Ovary (tissue), 9 donors: ENCODE data around the gene CD63. TPM values are rescaled to one million over a fixed set of nuclear protein-coding genes. Genes with fewer than 3 reads are reported as not detected.

ENCODE experiments used
- DNase-seq, 5 donors: peaks; one replicate each; pipeline ENCODE4 v3.0.0-alpha.2; 2019 to 2020
- H3K27ac ChIP-seq, 2 donors: fragments of 200-600 bp; one replicate each; pipeline versions ENCODE4 v1.5.1 to v1.8.0; 2019 to 2022
- H3K27me3 ChIP-seq: fragments of 200-600 bp; one replicate; pipeline ENCODE4 v1.8.0; 2022
- H3K36me3 ChIP-seq: fragments of 200-600 bp; sonication (generic); one replicate; pipeline ENCODE4 v1.5.1; 2019
- H3K4me1 ChIP-seq: one replicate; pipeline ENCODE4 v1.8.1; 2013; ENCODE audit warnings: mild to moderate bottlenecking, moderate library complexity; ENCODE audit not compliant: insufficient read depth
- H3K4me3 ChIP-seq: fragments of 200-600 bp; sonication (generic); one replicate; pipeline ENCODE4 v1.5.1; 2017
- H3K9me3 ChIP-seq, 2 donors: fragments of 200-600 bp in 1 of 2; sonication (generic) in 1 of 2; one replicate each; pipeline versions ENCODE4 v1.5.1 to v1.8.1; 2013 to 2019; ENCODE audit warnings: mild to moderate bottlenecking in 1 of 2, moderate library complexity in 1 of 2
- CTCF ChIP-seq, 3 donors: fragments of 450-650 bp in 2 of 3; fragments of 200-600 bp in 1 of 3; IDR thresholded peaks; one replicate each; pipeline versions ENCODE4 v1.5.1 to v1.8.0; 2016 to 2022; ENCODE audit warnings: antibody characterized with exemption in 3 of 3, mild to moderate bottlenecking in 1 of 3
- EP300 ChIP-seq: sonication (generic); formaldehyde crosslinking; IDR thresholded peaks from one replicate; pipeline ENCODE4 v1.6.1; 2017; ENCODE audit warnings: antibody characterized with exemption
- POLR2A ChIP-seq: fragments of 450-650 bp; IDR thresholded peaks from one replicate; pipeline ENCODE4 v1.6.1; 2017; ENCODE audit warnings: antibody characterized with exemption, mild to moderate bottlenecking, moderate library complexity
- WGBS, 3 donors: extraction: QIAGEN DNeasy Blood & Tissue Kit in 1 of 3; methylation state at CpG; one replicate each; pipeline versions ENCODE4 v1.1.5 to v1.1.7; 2013 to 2017; 5-methylcytosine and 5-hydroxymethylcytosine counted together
- intact Hi-C, 4 donors: fragments of 100-400 bp; cut with DNase I; formaldehyde crosslinking; loops; one replicate each; pipeline versions ENCODE4 v1.11.0 to v1.15.1; 2022 to 2023
- polyA plus RNA-seq, 2 donors: library from polyadenylated mRNA; stranded (reverse); fragments of 200-250 nt in 1 of 2; fragments of 350-450 nt in 1 of 2; fragmentation: Illumina TruSeq in 1 of 2; extraction: RNeasy Lipid Tissue Mini Kit (QIAGEN cat#74804) in 1 of 2; gene quantifications; one replicate each; pipeline ENCODE4 v1.2.3, GENCODE V29; 2013 to 2014
- total RNA-seq, 7 donors: library from RNA; depleted of rRNA in 2 of 7; stranded (reverse); fragments of >200 nt in 2 of 7; fragmentation: NEBNext Ultra II Directional in 3 of 7; extraction: Animal tissue kit (Norgen Biotek cat#: 25700) in 3 of 7; gene quantifications; one replicate each; pipeline versions ENCODE4 v1.1.0 to v1.2.4, GENCODE V29; 2016 to 2023
- donor health status: DM: no; HTN: no; CAD: no; lungs with moderate emphysema.
- donor health status: DM: no; HTN: no; CAD: no.
- donor health status: Bipolar disorder and iron deficiency.
- donor health status: DM: yes; HTN: yes; CAD: no.
- donor health status: DM: no; HTN: no; CAD: no.
- donor health status: DM: yes; HTN: yes; CAD: no.

The CD63 gene
- total and polyA plus RNA-seq, 9 donors = 406 to 1,943 (median 762) TPM

GRCh38 chr12:55737581-55738122 is 8.8 kb upstream of the CD63 start:
- no peaks in the 10 kb centered on the region for H3K36me3 ChIP-seq
- no peak for TF ChIP-seq POLR2A
- TF ChIP-seq EP300 = no peak
- TF ChIP-seq CTCF (IDR thresholded peaks at IDR 0.05) = no peak
- intact Hi-C loops = loop anchor here in 3 of 4 donors (2.0 to 10.0 kb wide), 4 partner anchors 195 to 897 kb away; partner anchors contain the start of genes BAZ2A (in 1 of the 3) and DGKA (in 1 of the 3)
- WGBS, 3 donors = 2 to 10% (median 3%) methylated on average over 4 of the region's 4 CpGs
- peak overlapping the region in 1 of 2 donors; percentile 75 for H3K27ac ChIP-seq
- no peaks in the 10 kb centered on the region for H3K9me3 ChIP-seq
- H3K4me1 ChIP-seq = no peaks in the 10 kb centered on the region
- no peak overlapping the region for H3K4me3 ChIP-seq
- H3K27me3 ChIP-seq = no peaks in the 10 kb centered on the region
- no peak for DNase-seq

GRCh38 chr12:55736780-55737580 is 8.2 kb upstream of the CD63 start:
- intact Hi-C loops = loop anchor here in 2 of 4 donors (5.0 to 10.0 kb wide), 2 partner anchors 195 to 898 kb away; partner anchors contain the start of genes BAZ2A (in 1 of the 2) and DGKA (in 1 of the 2)
- H3K27ac ChIP-seq = peak overlapping the region in 1 of 2 donors; percentile 75
- peak in 2 of 5 donors; percentile 66 for DNase-seq

GRCh38 chr12:55736076-55736475 is 7.3 kb upstream of the CD63 start:
- Histone ChIP-seq H3K36me3 (no peaks in the 10 kb centered on the region), H3K27me3 (no peaks in the 10 kb centered on the region), H3K9me3 (no peaks in the 10 kb centered on the region), H3K4me1 (no peaks in the 10 kb centered on the region), H3K27ac (no peak overlapping the region), H3K4me3 (no peak overlapping the region)
- no peak for DNase-seq
- 29 to 39% (median 37%) methylated on average over 3 of the region's 3 CpGs for WGBS, 3 donors
- no peak for TF ChIP-seq POLR2A
- no peak for TF ChIP-seq CTCF (IDR thresholded peaks at IDR 0.05)
- no peak for TF ChIP-seq EP300
- intact Hi-C loops = loop anchor here in 2 of 4 donors (5.0 to 10.0 kb wide), 2 partner anchors 196 to 899 kb away; partner anchors contain the start of genes BAZ2A (in 1 of the 2) and DGKA (in 1 of the 2)

More at GRCh38 chr12:55736780-55737580, 8.2 kb upstream of the CD63 start:
- 25 to 38% (median 25%) methylated on average over 6 of the region's 6 CpGs for WGBS, 3 donors
- Histone ChIP-seq H3K4me1 (no peaks in the 10 kb centered on the region), H3K36me3 (no peaks in the 10 kb centered on the region), H3K4me3 (no peak overlapping the region), H3K27me3 (no peaks in the 10 kb centered on the region), H3K9me3 (no peaks in the 10 kb centered on the region)
- peak in 2 of 3 donors; percentile 29 to 33 for TF ChIP-seq CTCF (IDR thresholded peaks at IDR 0.05)
- TF ChIP-seq EP300 = no peak

GRCh38 chr12:55734595-55734994 is 5.8 kb upstream of the CD63 start:
- Histone ChIP-seq H3K36me3 (no peaks in the 10 kb centered on the region), H3K27me3 (no peaks in the 10 kb centered on the region), H3K27ac (no peak overlapping the region), H3K4me1 (peaks cover 2% of the 10 kb centered on the region), H3K9me3 (no peaks in the 10 kb centered on the region), H3K4me3 (no peak overlapping the region)
- DNase-seq = no peak
- TF ChIP-seq EP300 (no peak), POLR2A (no peak), CTCF (IDR thresholded peaks at IDR 0.05) (no peak)
- WGBS, 3 donors = 82 to 94% (median 91%) methylated on average over 3 of the region's 3 CpGs
- intact Hi-C loops = loop anchor here in 3 of 4 donors (5.0 to 10.0 kb wide), 3 partner anchors 193 to 900 kb away; partner anchors contain the start of genes BAZ2A (in 1 of the 3) and PYM1 (in 1 of the 3)
